GM12892 (cell line): ENCODE results near the gene CHPF2.

Experiments used
- POLR2A ChIP-seq: IDR thresholded peaks from 2 replicates; pipeline ENCODE4 v1.6.1; 2011; ENCODE audit warnings: low read depth, low read length, control low read depth
- POLR2AphosphoS5 ChIP-seq: IDR thresholded peaks from 2 replicates; pipeline ENCODE4 v1.6.1; 2011; ENCODE audit warnings: low read depth, low read length, control low read depth
- TAF1 ChIP-seq: IDR thresholded peaks from 2 replicates; pipeline ENCODE4 v1.6.1; 2011; ENCODE audit warnings: low read depth, mild to moderate bottlenecking, control low read depth, low read length, borderline replicate concordance

DNA sequence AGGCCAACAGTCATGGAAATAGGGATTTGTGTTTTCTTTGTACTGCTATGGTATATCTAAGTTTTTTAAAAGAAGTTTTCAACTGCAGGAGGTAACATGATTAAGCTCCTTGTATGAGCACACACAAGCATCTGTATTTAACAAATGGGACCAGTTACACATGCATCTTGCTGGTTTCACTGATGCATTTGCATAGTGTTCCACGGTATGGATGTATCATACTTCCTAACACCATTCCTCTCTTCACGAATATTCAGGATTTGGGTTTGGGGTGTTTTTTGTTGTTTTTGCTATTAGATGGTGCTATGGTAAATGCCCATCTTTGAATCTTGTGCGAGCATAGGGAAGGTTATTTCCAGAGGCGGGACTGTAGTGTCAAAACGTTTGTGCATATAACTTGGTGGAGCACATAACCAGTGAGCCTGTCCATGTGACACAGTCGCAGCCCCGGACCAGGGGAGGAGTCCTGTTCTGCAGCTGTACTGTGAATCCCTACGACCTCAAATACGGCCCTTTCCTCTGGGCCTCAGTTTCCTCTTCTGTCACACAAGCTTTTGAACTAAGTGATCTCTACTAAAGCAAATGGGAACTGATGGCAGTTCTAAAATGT lies 23.9 kb upstream of the CHPF2 start:
- TF ChIP-seq POLR2A (no peak), POLR2AphosphoS5 (no peak), TAF1 (no peak)
